ENCODE data around the gene TAF9. TPM values are rescaled to one million over a fixed set of nuclear protein-coding genes. Genes with fewer than 3 reads are reported as not detected.
"Not testable (repeated sequence)": the region's sequence is repeated elsewhere in the genome, so short reads cannot be mapped to it uniquely, and the experiment has no call there.

TAF9 gene
- total RNA-seq, 1 experiment from 2014 or later = 74.2 TPM

GRCh38 chr5:69335341-69335935 lies 33.9 kb downstream of the TAF9 start:
- CTCF ChIA-PET = interaction anchor here (1.1 to 2.5 kb wide), 5 partner anchors 59 to 312 kb away, joined by 3 to 17 read pairs (median 4); partner anchors contain the start of gene SLC30A5
- no peaks in the 10 kb centered on the region for H3K9me3 Mint-ChIP-seq (ENCODE audit: low read depth, unreplicated experiment)
- H3K27ac Mint-ChIP-seq (ENCODE audit: unreplicated experiment) = no peak overlapping the region
- intact Hi-C loops (cut with micrococcal nuclease; ENCODE audit: unreplicated experiment) = no loop called here
- TF ChIP-seq CTCF (IDR thresholded peaks at IDR 0.05; ENCODE audit: unreplicated experiment) = no peak
- peaks cover 22% of the 10 kb centered on the region for H3K4me1 Mint-ChIP-seq (ENCODE audit: low read depth, unreplicated experiment)
- no peaks in the 10 kb centered on the region for H3K27me3 Mint-ChIP-seq (ENCODE audit: unreplicated experiment)
- DNase-seq = no peak
- no peak overlapping the region for H3K4me3 Mint-ChIP-seq (ENCODE audit: low read depth, unreplicated experiment)
- peaks cover 17% of the 10 kb centered on the region for H3K36me3 Mint-ChIP-seq (ENCODE audit: insufficient read depth, unreplicated experiment)
- no TSS peak for BruUV-seq (replicated peaks)

- Mint-ChIP-seq H3K4me3 (ENCODE audit: low read depth, unreplicated experiment) (no peak overlapping the region), H3K27ac (ENCODE audit: unreplicated experiment) (no peak overlapping the region), H3K27me3 (ENCODE audit: unreplicated experiment) (no peaks in the 10 kb centered on the region), H3K9me3 (ENCODE audit: low read depth, unreplicated experiment) (no peaks in the 10 kb centered on the region), H3K36me3 (ENCODE audit: insufficient read depth, unreplicated experiment) (peaks cover 17% of the 10 kb centered on the region), H3K4me1 (ENCODE audit: low read depth, unreplicated experiment) (peaks cover 28% of the 10 kb centered on the region)
- CTCF ChIA-PET = interaction anchor here (0.6 to 2.5 kb wide), 8 partner anchors 8 to 311 kb away, joined by 3 to 17 read pairs (median 4); partner anchors contain the start of gene SLC30A5
- BruUV-seq (replicated peaks) = no TSS peak
- intact Hi-C loops (cut with micrococcal nuclease; ENCODE audit: unreplicated experiment) = no loop called here
- DNase-seq = peak; percentile 90
- TF ChIP-seq CTCF (IDR thresholded peaks at IDR 0.05; ENCODE audit: unreplicated experiment) = peak; percentile 67
These were observed 34.5 kb downstream of the TAF9 start for GRCh38 chr5:69334793-69335268.

GRCh38 chr5:69333668-69334315 lies 35.5 kb downstream of the TAF9 start:
- H3K4me3 Mint-ChIP-seq (ENCODE audit: low read depth, unreplicated experiment); H3K9me3 Mint-ChIP-seq (ENCODE audit: low read depth, unreplicated experiment); BruUV-seq (replicated peaks); H3K27ac Mint-ChIP-seq (ENCODE audit: unreplicated experiment); intact Hi-C loops (cut with micrococcal nuclease; ENCODE audit: unreplicated experiment); H3K27me3 Mint-ChIP-seq (ENCODE audit: unreplicated experiment); DNase-seq: not testable (repeated sequence)
- CTCF ChIA-PET = interaction anchor here (0.6 to 2.5 kb wide), 3 partner anchors 40 to 310 kb away, joined by 4 to 17 read pairs (median 5); partner anchors contain the start of gene SLC30A5
- H3K36me3 Mint-ChIP-seq (ENCODE audit: insufficient read depth, unreplicated experiment) = peaks cover 17% of the 10 kb centered on the region
- peaks cover 30% of the 10 kb centered on the region for H3K4me1 Mint-ChIP-seq (ENCODE audit: low read depth, unreplicated experiment)

- Mint-ChIP-seq H3K27ac (ENCODE audit: unreplicated experiment) (peak overlapping the region; percentile 90), H3K27me3 (ENCODE audit: unreplicated experiment) (no peaks in the 10 kb centered on the region), H3K9me3 (ENCODE audit: low read depth, unreplicated experiment) (no peaks in the 10 kb centered on the region), H3K4me3 (ENCODE audit: low read depth, unreplicated experiment) (peak overlapping the region; percentile 94), H3K36me3 (ENCODE audit: insufficient read depth, unreplicated experiment) (peaks cover 17% of the 10 kb centered on the region), H3K4me1 (ENCODE audit: low read depth, unreplicated experiment) (peaks cover 30% of the 10 kb centered on the region)
- DNase-seq = peak; percentile 12
- CTCF ChIA-PET = interaction anchor here (0.8 to 1.2 kb wide), 2 partner anchors 238 to 289 kb away, joined by 4 to 9 read pairs; partner anchors contain the start of gene SLC30A5
- BruUV-seq (replicated peaks) = TSS peak; percentile 80
- no peak for TF ChIP-seq CTCF (IDR thresholded peaks at IDR 0.05; ENCODE audit: unreplicated experiment)
- intact Hi-C loops (cut with micrococcal nuclease; ENCODE audit: unreplicated experiment) = no loop called here
These were observed 37.5 kb downstream of the TAF9 start for GRCh38 chr5:69331528-69332445.
